ENCODE data around the gene MS4A4E. TPM values are rescaled to one million over a fixed set of nuclear protein-coding genes. Genes with fewer than 3 reads are reported as not detected.
A peak's percentile ranks its signal among the peaks of the same experiment; 100 is the strongest.

The MS4A4E gene
- total and polyA plus RNA-seq, 12 donors = 0.26 to 3.0 (median 0.82) TPM; not detected in 3

- 55 to 76% methylated on average over 2 of the region's 2 CpGs for WGBS, 2 donors
- TF ChIP-seq, protein P1, sequence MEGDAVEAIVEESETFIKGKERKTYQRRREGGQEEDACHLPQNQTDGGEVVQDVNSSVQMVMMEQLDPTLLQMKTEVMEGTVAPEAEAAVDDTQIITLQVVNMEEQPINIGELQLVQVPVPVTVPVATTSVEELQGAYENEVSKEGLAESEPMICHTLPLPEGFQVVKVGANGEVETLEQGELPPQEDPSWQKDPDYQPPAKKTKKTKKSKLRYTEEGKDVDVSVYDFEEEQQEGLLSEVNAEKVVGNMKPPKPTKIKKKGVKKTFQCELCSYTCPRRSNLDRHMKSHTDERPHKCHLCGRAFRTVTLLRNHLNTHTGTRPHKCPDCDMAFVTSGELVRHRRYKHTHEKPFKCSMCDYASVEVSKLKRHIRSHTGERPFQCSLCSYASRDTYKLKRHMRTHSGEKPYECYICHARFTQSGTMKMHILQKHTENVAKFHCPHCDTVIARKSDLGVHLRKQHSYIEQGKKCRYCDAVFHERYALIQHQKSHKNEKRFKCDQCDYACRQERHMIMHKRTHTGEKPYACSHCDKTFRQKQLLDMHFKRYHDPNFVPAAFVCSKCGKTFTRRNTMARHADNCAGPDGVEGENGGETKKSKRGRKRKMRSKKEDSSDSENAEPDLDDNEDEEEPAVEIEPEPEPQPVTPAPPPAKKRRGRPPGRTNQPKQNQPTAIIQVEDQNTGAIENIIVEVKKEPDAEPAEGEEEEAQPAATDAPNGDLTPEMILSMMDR (IDR thresholded peaks at IDR 0.05) = no peak
- ATAC-seq (peak in 5 of 8 donors; percentile 56 to 92 (median 88)), DNase-seq (no peak)
- H3K4me3 ChIP-seq = no peak overlapping the region
- no peaks in the 10 kb centered on the region for H3K27me3 ChIP-seq
- H3K36me3 ChIP-seq = no peaks in the 10 kb centered on the region
- peak overlapping the region in 5 of 10 donors; percentile 32 to 58 (median 45) for H3K27ac ChIP-seq
- peaks cover 0 to 13% (median 0%) of the 10 kb centered on the region in 11 donors for H3K9me3 ChIP-seq
- peaks cover 0 to 28% (median 6%) of the 10 kb centered on the region in 9 donors for H3K4me1 ChIP-seq
- intact Hi-C loops (cut with DNase I) = no loop called here
Observed at GRCh38 chr11:60161107-60161506, 81.8 kb downstream of the MS4A4E start.

DNA sequence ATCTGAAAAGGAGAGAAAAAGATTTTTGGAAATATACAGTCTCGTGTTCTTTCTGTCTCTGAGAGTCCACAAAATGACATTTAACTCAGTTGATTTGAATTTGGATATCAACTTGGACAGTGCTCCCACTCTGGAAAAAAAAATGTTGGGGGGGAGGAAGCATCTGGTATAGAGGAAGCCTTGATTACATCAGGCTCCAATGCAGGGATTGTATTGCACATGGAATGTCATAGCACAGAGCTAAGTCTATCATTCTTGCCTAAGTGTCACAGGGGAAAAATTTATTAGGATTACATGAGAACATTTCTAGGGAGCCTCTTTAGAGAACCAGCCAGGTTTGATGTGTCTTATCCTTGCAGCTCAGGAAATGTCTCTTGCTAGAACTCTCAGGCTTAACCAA lies 83.1 kb downstream of the MS4A4E start:
- Histone ChIP-seq H3K27ac (peak overlapping the region in 4 of 10 donors; percentile 21 to 50 (median 48)), H3K4me3 (no peak overlapping the region), H3K27me3 (no peaks in the 10 kb centered on the region), H3K9me3 (peaks cover 0 to 9% (median 0%) of the 10 kb centered on the region in 11 donors), H3K36me3 (no peaks in the 10 kb centered on the region), H3K4me1 (peaks cover 0 to 31% (median 8%) of the 10 kb centered on the region in 9 donors)
- 34 to 56% methylated on average over 1 of the region's 1 CpG for WGBS, 2 donors
- DNase-seq (no peak), ATAC-seq (peak in 5 of 8 donors; percentile 63 to 89 (median 79))
- intact Hi-C loops (cut with DNase I) = no loop called here
- TF ChIP-seq, protein P1 (IDR thresholded peaks at IDR 0.05) = no peak

DNA sequence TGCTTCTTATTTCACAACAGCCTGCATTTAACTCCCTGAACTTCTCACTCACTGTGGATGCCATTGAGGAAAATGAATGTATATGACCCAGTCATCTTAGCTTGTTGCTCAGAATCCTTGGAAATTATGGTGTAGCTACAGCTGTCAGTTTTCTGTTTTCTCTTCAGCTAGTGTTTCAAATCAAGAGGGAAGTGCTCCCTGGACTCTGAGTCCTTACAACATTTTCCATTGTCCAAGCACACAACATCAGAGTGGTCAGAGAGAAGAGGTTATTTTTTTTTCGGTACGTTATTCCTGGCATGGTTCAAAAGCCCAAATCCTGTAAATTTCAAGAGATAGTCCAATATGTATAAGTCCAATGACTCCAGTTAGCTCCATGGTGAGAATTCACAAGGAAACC lies 83.7 kb downstream of the MS4A4E start:
- H3K27me3 ChIP-seq = no peaks in the 10 kb centered on the region
- H3K36me3 ChIP-seq = no peaks in the 10 kb centered on the region
- ATAC-seq (no peak), DNase-seq (no peak)
- H3K4me3 ChIP-seq = no peak overlapping the region
- 21 to 46% methylated on average over 2 of the region's 2 CpGs for WGBS, 2 donors
- intact Hi-C loops (cut with DNase I) = no loop called here
- peaks cover 0 to 6% (median 0%) of the 10 kb centered on the region in 11 donors for H3K9me3 ChIP-seq
- H3K4me1 ChIP-seq = peaks cover 0 to 31% (median 8%) of the 10 kb centered on the region in 9 donors
- TF ChIP-seq, protein P1 (IDR thresholded peaks at IDR 0.05) = no peak
- peak overlapping the region in 3 of 10 donors; percentile 20 to 50 (median 48) for H3K27ac ChIP-seq

DNA sequence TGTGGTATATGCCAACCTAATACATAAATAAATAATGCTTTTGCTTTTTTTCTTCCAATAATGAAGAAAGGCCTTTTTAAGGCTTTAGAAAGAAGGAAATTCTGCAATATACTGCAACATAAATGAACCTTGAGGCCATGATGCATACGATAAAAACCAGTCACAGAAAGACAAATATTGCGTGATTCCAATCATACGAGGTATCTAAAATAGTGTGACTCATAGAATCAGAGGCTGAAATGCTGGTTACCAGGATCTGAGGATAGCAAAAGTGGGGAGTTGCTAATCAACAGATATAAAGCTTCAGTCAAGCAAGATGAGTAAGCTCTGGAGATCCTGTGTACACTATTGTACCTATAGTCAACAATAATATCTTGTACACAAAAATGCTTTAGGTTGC lies 84.3 kb downstream of the MS4A4E start:
- Histone ChIP-seq H3K4me1 (peaks cover 0 to 31% (median 8%) of the 10 kb centered on the region in 9 donors), H3K9me3 (peaks cover 0 to 6% (median 0%) of the 10 kb centered on the region in 11 donors), H3K27ac (no peak overlapping the region), H3K27me3 (no peaks in the 10 kb centered on the region), H3K36me3 (no peaks in the 10 kb centered on the region), H3K4me3 (no peak overlapping the region)
- WGBS, 2 donors = 56 to 57% methylated on average over 3 of the region's 3 CpGs
- intact Hi-C loops (cut with DNase I) = no loop called here
- ATAC-seq = no peak
- TF ChIP-seq, protein P1 (IDR thresholded peaks at IDR 0.05) = no peak
- no peak for DNase-seq
